ENCODE measurements around the gene FRYL. TPM values are rescaled to one million over a fixed set of nuclear protein-coding genes. Genes with fewer than 3 reads are reported as not detected.

Gene FRYL
- total RNA-seq, 4 donors from 2014 or later, result 14.5 to 43.7 (median 20.1) TPM

DNA sequence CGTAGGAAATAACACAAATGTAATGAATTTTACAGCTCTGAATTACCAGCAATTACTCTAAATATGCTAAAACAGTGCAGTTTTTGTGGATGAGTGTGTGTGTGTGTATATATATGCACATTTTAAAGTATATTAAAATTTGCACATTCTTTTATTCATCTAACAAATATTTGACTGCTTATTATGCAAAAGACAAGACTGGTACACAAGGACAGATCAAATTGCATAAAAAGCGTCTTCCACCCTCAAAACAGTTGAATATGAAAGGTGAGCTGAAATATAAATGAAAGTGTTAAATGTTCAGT, 276.1 kb downstream of the FRYL start:
- TF ChIP-seq POLR2A (IDR thresholded peaks at IDR 0.05), result no peak
- TF ChIP-seq, protein P1, sequence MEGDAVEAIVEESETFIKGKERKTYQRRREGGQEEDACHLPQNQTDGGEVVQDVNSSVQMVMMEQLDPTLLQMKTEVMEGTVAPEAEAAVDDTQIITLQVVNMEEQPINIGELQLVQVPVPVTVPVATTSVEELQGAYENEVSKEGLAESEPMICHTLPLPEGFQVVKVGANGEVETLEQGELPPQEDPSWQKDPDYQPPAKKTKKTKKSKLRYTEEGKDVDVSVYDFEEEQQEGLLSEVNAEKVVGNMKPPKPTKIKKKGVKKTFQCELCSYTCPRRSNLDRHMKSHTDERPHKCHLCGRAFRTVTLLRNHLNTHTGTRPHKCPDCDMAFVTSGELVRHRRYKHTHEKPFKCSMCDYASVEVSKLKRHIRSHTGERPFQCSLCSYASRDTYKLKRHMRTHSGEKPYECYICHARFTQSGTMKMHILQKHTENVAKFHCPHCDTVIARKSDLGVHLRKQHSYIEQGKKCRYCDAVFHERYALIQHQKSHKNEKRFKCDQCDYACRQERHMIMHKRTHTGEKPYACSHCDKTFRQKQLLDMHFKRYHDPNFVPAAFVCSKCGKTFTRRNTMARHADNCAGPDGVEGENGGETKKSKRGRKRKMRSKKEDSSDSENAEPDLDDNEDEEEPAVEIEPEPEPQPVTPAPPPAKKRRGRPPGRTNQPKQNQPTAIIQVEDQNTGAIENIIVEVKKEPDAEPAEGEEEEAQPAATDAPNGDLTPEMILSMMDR (IDR thresholded peaks at IDR 0.05 in 4 of 5, conservative IDR thresholded peaks at IDR 0.05 in 1 of 5), result no peak
- no peak overlapping the region for H3K27ac ChIP-seq
- in situ Hi-C loops (cut with MboI; ENCODE audit: low sequenced_read_pairs in 4 of 4) (no loop called here), intact Hi-C loops (cut with DNase I; ENCODE audit: low total_unique reads) (no loop called here)
- no peaks in the 10 kb centered on the region for H3K4me1 ChIP-seq
- peaks cover 3 to 41% of the 10 kb centered on the region in 2 donors for H3K36me3 ChIP-seq
- DNase-seq, result no peak
- no peaks in the 10 kb centered on the region for H3K9me3 ChIP-seq
- H3K27me3 ChIP-seq, result no peaks in the 10 kb centered on the region
- H3K4me3 ChIP-seq, result no peak overlapping the region
- ATAC-seq, result no peak

DNA sequence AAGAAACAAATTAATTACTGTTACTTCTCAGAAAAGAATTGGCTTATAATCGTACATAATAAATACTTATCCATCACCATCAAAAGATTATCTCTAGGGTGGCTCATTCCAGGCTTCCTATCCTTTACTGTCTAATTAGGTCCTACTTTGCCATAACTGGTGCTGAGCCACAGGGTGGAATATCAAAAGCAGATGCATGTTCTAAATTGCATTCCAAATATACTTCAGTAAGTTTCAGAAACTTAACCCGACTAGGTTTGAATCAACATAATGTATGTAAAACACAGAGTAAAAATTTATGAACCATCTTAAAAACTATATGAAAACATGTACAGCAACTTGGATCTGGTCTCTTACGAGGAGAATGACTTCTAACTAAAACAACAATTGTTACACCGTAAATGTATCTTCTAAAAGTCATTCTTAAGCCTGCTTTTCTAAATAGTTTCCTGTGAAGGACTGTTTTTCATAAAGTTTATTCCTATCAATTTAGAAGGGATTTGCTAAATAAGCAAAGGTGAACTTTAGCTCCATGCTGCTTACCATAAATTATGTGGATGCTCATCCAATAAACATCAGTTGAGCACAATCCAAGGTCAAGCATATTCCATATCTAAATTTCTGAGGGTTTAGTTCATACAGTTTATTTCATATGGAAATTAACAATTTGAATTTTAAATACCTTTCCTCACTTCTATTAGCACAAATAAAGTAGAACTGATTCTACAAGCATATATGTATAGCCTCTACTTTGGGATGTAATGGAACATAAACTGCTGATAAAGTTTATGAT, 276.6 kb downstream of the FRYL start:
- no peak for ATAC-seq
- Histone ChIP-seq H3K27ac (no peak overlapping the region), H3K9me3 (no peaks in the 10 kb centered on the region), H3K27me3 (no peaks in the 10 kb centered on the region), H3K36me3 (peaks cover 3 to 36% of the 10 kb centered on the region in 2 donors), H3K4me3 (no peak overlapping the region), H3K4me1 (no peaks in the 10 kb centered on the region)
- DNase-seq, result no peak
- TF ChIP-seq, protein P1 (IDR thresholded peaks at IDR 0.05 in 4 of 5, conservative IDR thresholded peaks at IDR 0.05 in 1 of 5), result no peak
- no peak for TF ChIP-seq POLR2A (IDR thresholded peaks at IDR 0.05)
- intact Hi-C loops (cut with DNase I; ENCODE audit: low total_unique reads), result no loop called here
- in situ Hi-C loops (cut with MboI; ENCODE audit: low sequenced_read_pairs in 4 of 4), result no loop called here

DNA sequence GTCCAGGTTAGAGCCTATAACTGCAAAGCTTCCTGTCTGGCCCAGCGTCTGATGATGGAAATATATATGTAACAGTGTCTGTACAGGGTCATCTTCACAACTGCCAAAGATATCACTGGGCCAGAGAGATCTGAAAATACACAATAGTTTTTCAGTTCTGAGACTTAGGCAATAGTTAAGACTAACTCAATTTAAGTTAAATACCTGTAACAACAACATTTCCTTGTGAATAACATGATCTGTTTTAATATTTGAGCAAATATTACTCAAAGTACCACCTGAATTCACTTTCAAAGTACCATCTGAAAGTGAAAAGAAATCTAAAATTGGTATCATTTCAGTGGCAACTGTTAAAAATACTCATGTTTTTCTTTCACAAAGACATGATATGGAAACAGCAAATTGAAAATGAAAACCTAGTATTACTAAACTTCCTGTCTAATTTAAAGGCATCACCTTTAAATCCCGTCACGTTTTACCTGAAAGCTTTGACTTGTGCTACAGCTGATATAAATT, 280.5 kb downstream of the FRYL start:
- no peak for TF ChIP-seq POLR2A (IDR thresholded peaks at IDR 0.05)
- TF ChIP-seq, protein P1 (IDR thresholded peaks at IDR 0.05 in 4 of 5, conservative IDR thresholded peaks at IDR 0.05 in 1 of 5), result no peak
- ATAC-seq, result no peak
- intact Hi-C loops (cut with DNase I; ENCODE audit: low total_unique reads) (no loop called here), in situ Hi-C loops (cut with MboI; ENCODE audit: low sequenced_read_pairs in 4 of 4) (no loop called here)
- no peak for DNase-seq
- H3K27ac ChIP-seq, result no peak overlapping the region
- H3K9me3 ChIP-seq, result no peaks in the 10 kb centered on the region
- H3K4me3 ChIP-seq, result no peak overlapping the region
- no peaks in the 10 kb centered on the region for H3K27me3 ChIP-seq
- no peaks in the 10 kb centered on the region for H3K4me1 ChIP-seq
- H3K36me3 ChIP-seq, result peaks cover 3 to 33% of the 10 kb centered on the region in 2 donors

DNA sequence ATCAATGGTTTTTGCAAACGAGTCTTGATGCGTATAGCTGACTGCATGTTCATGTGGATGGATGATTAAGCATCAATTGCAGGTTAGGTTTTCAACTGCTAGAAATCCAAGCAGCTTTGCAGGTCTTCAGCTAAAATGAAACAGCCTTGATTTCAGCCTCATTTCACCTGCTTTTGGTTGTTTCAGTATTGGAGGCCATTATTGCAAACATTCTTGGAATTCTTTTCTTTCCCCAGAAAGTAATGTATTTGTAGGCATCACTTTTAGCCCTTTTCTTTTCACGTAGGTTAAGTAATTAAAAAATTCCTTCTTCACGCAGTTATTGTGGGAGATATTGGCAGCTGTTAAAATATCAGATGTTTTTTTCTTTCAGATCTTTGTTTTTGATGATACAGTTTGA, 281.2 kb downstream of the FRYL start:
- Histone ChIP-seq H3K36me3 (peaks cover 3 to 30% of the 10 kb centered on the region in 2 donors), H3K4me3 (no peak overlapping the region), H3K27me3 (no peaks in the 10 kb centered on the region), H3K27ac (no peak overlapping the region), H3K4me1 (no peaks in the 10 kb centered on the region), H3K9me3 (no peaks in the 10 kb centered on the region)
- in situ Hi-C loops (cut with MboI; ENCODE audit: low sequenced_read_pairs in 4 of 4), result no loop called here
- TF ChIP-seq, protein P1 (IDR thresholded peaks at IDR 0.05 in 4 of 5, conservative IDR thresholded peaks at IDR 0.05 in 1 of 5), result no peak
- no peak for TF ChIP-seq POLR2A (IDR thresholded peaks at IDR 0.05)
- intact Hi-C loops (cut with DNase I; ENCODE audit: low total_unique reads), result no loop called here
- ATAC-seq (no peak), DNase-seq (no peak)
